Right ventricle myocardium inferior (tissue), 1 donor: Measurements from ENCODE around the gene GHSR. TPM values are rescaled to one million over a fixed set of nuclear protein-coding genes. Genes with fewer than 3 reads are reported as not detected.

ENCODE experiments used
- ATAC-seq: fragments of 200-7000 bp; cut with Tn5 transposase; one replicate; pipeline ENCODE4 v1.9.1; 2020; ENCODE audit warnings: mild to moderate bottlenecking, moderate library complexity
- DNase-seq: peaks from one replicate; pipeline ENCODE4 v3.0.0; 2021; ENCODE audit errors: missing footprints
- intact Hi-C: fragments of 100-400 bp; cut with DNase I; formaldehyde crosslinking; loops from one replicate; pipeline ENCODE4 v1.11.0; 2022
- total RNA-seq: library from RNA; stranded (reverse); fragmentation: NEBNext Ultra II Directional; extraction: Animal tissue kit (Norgen Biotek cat#: 25700); gene quantifications from one replicate; pipeline ENCODE4 v1.2.1, GENCODE V29; 2021
- donor health status: DM: no; HTN: yes; CAD: no; lungs with severe emphysema.

The GHSR gene
- total RNA-seq, 1 donor from 2014 or later, result not detected

DNA sequence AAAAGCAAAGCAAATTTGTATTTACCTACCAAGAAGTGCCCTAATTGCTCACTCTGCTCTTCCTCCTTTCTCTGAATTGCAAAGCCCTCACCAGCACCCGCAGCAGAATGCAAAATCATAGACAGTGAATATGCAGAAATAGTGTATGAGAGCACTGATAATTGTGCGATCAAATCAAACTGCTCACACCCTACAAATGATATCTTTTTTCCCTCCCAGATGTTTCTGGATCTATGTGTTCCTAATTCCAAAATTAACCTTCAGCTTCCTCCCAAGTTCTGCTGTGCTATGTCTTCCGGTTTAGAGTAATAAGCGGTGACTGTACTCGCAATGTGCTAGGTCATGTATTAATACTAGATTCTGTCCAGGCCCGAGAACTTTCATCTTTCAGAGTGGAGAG, 3.4 kb downstream of the GHSR start:
- intact Hi-C loops, result no loop called here

DNA sequence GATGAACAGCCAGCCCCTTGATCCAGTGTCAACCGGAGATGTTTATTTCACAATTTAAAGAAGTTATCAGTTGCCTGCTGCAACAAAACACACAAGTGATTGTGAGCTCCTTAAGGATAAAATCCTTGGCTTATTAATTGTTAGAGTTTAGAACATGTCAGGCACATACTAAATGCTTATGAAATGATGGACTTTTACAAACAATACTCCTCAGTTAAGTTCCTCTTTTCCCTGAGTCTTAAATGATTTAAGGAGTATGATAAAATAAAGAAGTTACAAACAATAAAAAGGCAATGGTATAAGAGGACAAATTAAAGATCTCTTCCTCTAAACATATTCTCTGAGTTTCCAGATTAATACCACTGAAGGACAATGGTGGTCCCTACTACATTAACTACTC, 5.7 kb downstream of the GHSR start:
- intact Hi-C loops, result no loop called here
- no peak for ATAC-seq

More for the DNA sequence above, 3.4 kb downstream of the GHSR start:
- ATAC-seq (no peak), DNase-seq (no peak)

DNA sequence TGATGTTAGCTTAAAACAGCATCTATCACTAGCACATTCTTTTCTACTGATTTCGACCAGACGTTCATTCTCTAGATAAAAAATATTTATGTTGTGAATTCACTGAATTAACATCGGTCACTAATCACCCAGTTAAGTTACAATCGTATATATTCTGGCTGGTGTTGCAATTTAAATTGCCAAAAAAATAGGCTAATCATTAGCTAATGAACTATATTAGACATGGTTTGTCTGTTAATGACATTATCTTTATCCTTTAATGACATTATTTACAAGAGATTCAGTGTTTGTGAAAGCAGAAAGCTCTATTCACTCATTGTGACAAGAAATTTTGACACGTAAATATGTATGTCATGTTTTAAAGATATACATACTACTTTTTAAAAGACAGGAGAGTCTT, 6.7 kb downstream of the GHSR start:
- DNase-seq, result no peak
- ATAC-seq, result no peak
- intact Hi-C loops, result no loop called here

More for the DNA sequence above, 5.7 kb downstream of the GHSR start:
- no peak for DNase-seq

DNA sequence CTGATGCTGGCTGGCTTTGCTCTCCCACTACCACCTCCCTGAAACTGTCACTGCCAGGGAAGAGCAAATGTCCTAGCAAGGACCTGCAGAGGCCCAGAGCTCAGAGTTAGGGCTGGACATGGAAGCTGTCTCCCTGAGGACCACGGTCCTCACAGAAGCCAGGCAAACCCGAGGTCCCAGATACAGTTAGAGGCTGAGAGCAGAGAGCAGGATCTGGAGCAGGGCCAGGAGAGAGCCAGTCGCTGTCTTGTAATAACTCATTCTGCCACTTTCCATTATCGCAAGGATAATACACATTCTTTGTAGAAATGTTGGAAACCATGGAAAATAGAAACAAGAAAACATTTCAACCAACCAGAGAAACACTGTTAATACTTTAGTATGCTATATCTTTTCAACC, 10.1 kb downstream of the GHSR start:
- no peak for ATAC-seq
- no peak for DNase-seq
- intact Hi-C loops, result no loop called here

DNA sequence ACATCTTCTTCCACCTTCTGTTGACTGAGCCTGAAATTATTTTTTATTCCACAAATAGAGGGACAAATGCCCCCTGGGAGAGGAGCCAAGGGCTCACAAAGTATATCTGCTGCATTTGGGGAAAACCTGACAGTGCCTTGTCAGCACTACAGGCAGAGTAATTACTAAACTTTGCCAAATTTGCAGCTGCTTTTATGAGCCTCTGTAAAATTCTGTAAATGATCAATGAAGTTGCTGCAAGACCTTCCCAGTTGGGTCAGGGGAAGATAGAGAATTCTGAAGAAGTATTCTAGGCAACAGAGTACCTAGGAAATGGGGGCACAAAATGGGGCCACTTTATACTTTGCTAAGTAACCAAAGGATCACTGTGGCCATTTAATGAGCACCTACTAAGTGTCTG, 10.5 kb downstream of the GHSR start:
- ATAC-seq (no peak), DNase-seq (no peak)
- intact Hi-C loops, result no loop called here

DNA sequence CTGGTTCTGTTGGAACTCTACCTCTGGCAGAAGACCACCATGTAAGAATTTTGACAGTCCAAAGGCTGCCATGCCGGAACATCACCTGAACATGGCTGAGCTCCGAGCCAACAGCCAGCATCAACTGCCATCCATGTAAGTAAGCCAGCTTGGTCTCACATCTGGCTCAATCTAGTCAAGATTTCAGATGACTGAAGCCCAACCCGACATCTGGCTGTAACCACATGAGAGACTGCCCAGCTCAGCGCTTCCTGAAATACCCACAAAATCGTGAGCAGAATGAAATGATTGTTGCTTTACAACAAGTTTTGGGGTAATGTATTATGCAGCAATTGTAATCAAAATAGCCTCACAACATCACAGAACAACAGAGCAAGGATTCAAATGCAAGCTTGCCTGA, 32.9 kb downstream of the GHSR start:
- ATAC-seq (no peak), DNase-seq (no peak)
- intact Hi-C loops, result no loop called here

DNA sequence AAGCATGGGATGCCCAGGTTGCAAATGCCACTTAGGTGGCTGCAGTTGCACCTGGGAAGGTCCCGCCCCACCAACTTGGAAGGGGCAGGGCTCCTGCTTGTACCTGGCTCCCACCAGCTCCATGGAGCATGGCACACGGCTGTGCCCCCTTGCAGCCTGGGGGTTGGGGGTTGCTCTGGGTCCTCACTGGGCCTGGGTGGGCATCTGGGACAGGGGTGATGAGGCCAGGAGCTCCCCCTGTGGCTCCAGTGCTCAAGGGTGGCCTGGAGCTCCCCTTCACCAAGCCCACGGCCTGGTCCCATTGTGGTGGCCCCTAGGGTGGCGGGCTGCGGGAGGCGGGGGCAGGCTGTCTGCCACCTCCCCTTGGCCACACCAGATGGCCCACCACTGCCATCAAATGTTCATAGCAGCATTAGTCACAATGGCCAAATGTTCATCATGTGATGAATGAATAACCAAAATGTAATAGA, 36.7 kb downstream of the GHSR start:
- no peak for ATAC-seq
- intact Hi-C loops, result no loop called here
- DNase-seq, result no peak

DNA sequence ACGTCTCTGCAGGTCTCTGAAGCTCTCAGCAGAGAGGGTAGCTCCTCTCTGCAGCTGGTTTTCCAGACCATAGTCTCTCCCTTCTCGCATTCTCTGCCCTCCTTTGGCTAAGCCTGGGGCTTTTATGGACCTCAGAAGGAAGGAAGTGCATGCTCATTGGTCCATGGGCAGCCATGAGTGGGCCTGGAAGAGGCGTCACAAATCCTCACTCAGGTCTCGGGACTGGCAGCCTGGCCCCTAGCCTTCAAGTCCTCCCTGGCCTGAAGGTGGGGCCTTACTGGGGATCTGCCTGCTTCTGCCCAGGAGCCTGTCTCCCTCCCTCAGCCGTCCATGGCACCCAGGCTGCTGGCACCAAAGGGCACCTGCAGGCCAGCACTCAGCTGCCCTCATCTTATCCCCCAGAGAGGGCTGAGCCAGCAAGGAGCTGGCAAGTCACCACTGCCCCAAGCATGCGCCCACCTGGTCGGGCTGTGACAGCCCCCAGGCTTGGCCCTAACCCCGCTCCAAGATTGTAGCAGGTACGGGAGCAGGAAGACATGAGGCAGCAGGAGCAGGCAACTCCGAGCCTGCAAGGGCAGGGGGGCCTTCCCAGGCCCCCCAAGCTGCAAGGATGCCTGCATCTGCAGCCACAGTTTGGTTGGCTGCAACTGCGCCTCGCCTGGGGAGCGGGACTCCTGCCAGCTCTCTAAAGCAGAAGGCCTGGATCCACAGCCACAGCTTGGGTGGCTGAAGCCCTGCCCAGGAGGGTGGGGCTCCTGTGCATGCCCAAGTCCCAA, 37.4 kb downstream of the GHSR start:
- intact Hi-C loops, result no loop called here
- ATAC-seq (no peak), DNase-seq (no peak)

DNA sequence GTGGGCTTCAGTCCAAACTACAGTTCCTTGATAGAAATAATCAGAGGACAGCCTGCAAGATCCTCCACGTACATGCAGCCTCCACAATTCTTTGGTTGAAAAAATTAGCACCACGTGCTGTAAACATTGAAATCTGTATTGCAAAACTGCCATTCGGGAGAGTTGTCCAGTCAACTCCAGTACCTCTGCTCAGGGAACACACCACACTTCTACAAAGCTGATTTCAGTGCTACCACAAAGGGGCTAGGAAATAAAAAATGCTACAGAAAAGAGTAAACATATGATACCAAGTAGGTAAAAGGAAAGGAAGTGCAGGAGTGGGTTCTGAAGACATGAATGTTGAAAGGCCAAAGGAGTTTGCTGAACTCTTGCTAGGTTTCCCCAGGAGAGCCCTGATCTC, 40.4 kb downstream of the GHSR start:
- ATAC-seq, result no peak
- intact Hi-C loops, result no loop called here
- no peak for DNase-seq

DNA sequence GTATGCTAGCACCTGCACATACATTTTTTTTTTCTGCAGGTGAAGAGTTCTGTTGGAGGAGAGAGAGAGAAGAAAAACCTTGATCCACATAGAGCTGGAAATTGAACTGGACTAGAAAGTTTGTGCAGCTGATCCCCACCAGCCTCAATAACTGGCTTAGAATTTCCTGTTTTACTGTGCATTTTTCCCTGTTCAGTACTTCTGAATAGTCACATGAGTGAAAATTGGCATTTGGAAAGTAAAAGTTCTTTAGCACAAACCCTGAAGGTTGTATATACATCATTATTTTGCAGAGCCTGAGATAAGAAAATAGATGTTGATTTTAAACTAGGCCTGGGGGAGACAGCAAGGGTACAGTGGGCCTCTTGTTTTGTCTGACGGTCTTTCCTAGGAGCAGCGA, 42.3 kb downstream of the GHSR start:
- DNase-seq (no peak), ATAC-seq (no peak)
- intact Hi-C loops, result no loop called here

DNA sequence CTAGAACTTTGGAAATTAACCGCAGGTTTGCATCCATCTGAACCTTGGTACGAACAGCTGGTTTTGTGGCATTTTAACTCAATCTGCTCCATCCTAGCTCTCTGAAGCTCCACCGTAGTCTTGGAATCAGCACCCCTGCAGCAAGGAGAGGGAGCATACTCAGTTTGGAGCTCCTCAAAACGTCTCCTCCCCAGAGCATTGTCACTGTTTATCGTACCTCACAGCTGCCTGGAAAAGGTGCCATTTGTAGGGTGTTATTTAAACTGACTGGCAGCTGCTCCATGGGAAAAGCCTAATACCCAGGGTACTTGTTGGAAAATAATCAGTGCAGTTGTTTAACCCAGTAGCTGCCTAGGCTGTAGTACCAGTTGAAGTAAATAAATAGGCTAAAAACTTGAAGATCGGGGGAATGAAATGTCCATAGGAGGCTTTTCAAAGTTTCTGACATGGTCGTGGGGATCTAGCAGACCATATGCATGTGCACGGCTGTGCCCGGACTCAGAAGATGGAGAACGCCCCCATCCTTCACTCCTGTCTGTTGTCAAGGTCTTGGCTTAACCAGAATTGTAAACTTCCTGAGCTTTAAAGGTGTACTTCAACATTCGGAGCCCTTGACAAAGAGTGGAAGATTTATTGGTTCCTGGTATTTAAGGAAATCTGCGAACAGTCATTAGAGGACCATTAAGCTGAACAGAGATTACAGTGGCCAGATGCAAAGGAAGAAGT, 43.9 kb downstream of the GHSR start:
- DNase-seq, result no peak
- no peak for ATAC-seq
- intact Hi-C loops, result no loop called here

DNA sequence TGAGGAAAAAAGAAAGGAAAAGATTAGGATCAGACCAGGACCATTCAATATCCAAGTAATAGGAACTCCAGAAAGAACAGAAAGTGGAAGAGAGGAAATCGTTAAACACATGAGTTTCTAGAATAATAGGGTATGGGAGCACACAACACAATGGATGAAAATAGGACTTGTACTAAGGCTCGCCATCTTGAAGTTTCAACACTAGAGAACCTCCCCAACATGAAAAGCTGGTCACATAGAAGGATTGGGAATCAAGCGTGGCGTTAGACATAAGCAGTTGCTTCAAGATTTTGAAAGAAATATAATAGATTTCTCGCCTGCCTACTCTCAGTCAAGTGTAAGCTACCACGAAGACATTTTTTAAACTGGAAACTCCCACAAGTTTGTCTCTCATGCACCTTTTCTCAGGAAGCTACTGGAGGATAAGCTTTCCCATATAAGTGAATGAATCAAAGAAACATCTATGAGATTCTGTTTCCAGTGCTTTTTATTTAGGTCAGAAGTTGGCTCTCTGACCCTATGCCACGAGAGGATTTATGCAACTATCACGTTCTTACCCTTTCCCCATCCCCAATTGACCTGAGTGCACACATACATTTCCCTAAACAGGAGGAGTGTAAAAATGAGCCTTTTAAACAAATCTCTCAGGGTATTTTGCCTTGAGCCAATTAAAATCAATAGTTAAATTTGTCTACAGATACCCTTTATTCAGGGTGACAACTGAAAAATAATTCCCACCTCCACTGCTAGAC, 45.2 kb downstream of the GHSR start:
- DNase-seq (no peak), ATAC-seq (no peak)
- intact Hi-C loops, result no loop called here

DNA sequence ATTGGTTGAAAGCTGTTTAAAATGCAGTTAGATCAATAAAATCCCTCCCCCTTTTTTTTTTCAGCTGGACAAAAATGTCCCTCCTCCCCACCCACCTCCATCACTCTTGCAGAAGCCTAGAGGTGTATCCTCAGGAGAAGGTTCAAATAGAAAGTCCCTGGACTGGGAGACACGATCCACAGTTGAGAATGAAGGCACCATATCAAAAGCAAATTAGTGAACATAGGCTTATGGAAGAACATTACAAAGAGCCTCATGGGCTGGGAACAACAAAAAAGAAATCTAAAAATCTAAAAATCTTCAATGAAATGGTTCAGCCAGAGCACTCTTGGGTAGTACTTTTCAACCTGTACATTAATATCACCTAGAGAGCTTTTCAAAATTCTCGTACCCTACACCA, 46.2 kb downstream of the GHSR start:
- no peak for ATAC-seq
- no peak for DNase-seq
- intact Hi-C loops, result no loop called here

DNA sequence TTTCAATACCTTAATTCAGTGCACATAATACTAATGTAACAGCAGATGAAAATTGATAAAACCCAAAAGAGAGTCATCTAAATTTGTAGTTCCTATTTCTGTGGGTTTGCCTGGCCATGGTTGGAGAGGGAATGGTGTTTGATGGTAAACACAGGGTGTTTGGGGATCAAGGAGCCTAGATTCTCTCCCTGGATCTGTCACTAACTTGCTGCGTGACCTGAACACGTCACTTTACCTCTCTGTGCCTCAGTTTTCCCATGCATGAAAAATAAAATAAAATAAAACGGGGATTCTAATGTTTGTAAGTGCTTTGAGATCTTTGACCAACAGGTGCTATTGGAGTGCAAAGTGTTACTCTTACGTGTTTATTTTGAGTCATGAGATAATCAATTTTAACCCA, 49.8 kb downstream of the GHSR start:
- no peak for DNase-seq
- ATAC-seq, result no peak
- intact Hi-C loops, result no loop called here

DNA sequence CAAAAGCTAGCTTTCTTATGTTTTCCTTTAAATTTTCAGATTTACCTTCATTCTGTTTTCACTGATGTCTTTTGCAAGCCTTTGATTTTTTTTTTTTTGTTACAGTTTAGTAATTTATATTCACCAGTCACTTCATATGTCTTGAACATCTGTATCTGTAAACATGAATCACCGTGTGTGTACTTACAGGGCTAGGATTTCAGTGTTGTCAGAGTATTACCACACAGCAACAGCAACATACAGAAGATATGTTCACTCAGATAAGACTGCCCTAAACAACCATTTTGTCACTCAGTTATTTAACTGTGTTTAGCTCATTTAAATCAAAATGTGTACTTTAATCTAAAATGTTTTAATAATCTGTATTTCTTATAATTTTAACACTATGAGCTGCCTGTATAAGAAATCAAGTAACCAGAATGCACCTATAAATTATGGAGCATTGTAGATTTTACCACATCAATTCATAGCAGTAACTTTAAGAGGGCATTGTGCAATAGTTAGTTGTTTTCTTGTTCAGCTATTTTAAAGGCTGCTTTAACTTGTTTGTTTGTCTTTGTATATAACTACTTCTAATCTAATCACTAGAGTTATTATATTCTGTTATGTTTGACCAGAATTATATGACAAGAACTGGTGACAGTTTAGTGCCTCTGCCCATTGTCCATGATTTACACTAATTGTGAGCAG, 50.4 kb downstream of the GHSR start:
- no peak for DNase-seq
- no peak for ATAC-seq
- intact Hi-C loops, result no loop called here

DNA sequence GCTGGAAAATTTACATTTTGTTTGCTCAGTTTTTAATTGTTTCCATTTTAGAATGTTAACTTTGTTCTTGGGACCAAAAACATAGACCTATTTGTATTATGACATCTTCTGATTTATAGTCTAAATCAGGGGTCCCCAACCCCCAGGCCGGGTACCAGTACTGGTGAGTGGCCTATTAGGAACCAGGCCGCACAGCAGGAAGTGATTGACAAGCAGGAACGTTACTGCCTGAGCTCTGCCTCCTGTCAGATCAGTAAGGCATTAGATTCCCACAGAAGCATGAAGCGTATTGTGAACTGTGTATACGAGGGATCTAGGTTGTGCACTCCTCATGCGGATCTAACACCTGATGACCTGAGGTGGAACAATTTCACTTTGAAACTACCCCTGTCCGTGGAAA, 51.9 kb downstream of the GHSR start:
- DNase-seq (no peak), ATAC-seq (no peak)
- intact Hi-C loops, result no loop called here

DNA sequence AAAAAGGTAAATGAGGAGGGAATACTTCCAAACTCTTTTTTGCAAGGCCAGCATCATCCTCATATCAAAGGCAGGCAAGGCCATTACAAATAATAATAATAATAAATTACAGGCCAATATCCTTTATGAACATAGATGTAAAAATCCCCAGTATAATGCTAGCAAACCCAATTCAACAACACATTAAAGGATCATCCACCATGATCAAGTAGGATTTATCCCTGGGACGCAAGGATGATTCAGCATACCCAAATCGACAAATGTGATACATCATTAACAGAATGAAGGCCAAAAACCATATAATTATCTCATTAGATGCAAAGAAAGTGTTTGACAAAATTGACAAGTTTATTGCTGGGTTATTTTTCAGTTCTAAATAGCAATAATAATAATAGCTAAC, 53.6 kb downstream of the GHSR start:
- intact Hi-C loops, result no loop called here
- ATAC-seq (no peak), DNase-seq (no peak)
